ENCODE data around the gene EFCAB14.
"Not testable (repeated sequence)": the region's sequence is repeated elsewhere in the genome, so short reads cannot be mapped to it uniquely, and the experiment has no call there.

Gene EFCAB14

GRCh38 chr1:46686255-46686654, 32.7 kb downstream of the EFCAB14 start:
- no peak for DNase-seq (ENCODE audit: low read depth in 3 of 3)

- DNase-seq (ENCODE audit: low read depth in 3 of 3): no peak
Observed at GRCh38 chr1:46684670-46685069, 34.2 kb downstream of the EFCAB14 start.

DNA sequence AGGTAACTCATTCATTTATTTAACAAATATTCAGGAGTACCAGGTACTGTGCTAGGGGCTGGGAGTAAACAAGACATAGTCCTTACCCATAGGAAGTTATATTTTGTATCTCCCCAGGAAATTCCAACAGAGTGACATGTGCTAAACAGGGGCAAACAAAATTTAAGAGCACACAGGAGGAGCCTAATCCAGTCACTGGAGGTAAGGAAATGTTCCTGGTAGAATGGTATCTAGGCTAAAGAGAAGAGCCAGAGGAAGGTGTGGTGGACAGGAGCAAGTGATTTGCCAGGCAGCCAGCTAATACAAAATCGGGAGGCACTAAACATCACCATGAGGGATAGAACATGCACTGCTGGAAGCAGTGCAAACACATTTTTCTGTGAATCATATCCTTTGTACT, 36.9 kb downstream of the EFCAB14 start:
- no peak for DNase-seq (ENCODE audit: low read depth in 3 of 3)

- DNase-seq (ENCODE audit: low read depth in 3 of 3): no peak
Observed at GRCh38 chr1:46681333-46682034, 37.4 kb downstream of the EFCAB14 start.

GRCh38 chr1:46679789-46680573, 38.9 kb downstream of the EFCAB14 start:
- no peak for DNase-seq (ENCODE audit: low read depth in 3 of 3)

GRCh38 chr1:46677339-46677738, 41.6 kb downstream of the EFCAB14 start:
- no peak for DNase-seq (ENCODE audit: low read depth in 3 of 3)

DNA sequence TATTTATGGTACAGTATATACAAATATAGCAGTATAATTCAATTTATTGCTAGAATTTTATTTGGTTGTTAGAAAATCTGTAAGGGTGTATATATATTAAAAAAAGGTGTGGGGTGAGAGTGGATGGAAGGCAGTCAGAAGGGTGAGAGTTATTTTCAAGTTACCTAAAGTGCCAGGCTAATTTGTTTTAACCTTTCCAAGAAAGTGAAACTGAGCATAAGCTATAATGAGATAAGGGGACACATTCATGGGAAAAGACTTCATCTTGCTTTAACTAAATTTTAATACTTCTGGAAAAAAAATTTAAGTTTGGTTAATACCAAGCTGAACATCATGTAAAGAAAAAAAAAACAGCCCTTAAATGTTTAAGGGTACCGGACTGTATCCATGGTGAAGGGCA, 42.4 kb downstream of the EFCAB14 start:
- DNase-seq (ENCODE audit: low read depth in 3 of 3): no peak

DNA sequence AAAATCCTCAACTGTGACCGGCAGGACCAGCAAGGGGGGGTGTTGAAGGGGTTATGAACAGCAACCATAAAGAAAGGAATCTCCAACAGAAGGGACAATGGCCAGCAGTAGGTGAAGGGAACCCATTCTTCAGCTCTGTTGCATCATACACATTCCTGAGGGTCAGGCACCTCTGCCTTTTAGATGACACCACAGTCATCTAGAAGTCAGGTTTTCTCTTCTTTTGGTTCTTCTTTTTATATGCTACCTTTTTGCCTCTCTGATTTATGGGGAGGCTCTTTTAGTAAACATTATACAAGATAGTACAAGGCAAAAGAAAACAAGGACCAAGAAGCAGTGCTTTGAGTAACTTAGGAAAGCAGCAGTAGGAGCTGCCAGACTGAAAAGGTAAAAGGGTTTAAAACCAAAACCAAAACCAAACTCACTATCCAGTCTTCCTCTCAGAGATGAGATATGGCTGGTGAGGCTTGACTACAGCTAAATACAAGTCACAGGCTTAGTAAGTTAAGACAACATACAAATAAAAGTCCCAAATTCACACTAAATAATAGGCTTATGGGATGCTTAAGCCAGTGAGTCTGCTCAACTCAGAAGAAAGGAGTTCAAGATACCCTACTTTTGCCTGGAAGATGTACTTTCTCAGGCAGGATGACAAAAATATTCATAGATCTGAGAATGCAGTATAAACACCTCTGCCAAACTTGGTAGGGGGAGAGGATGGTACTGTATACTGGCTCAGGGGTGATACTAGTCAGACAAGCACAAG, 43.2 kb downstream of the EFCAB14 start:
- no peak for DNase-seq (ENCODE audit: low read depth in 3 of 3)

- DNase-seq (ENCODE audit: low read depth in 3 of 3): no peak
Observed at GRCh38 chr1:46673749-46674182, 45.1 kb downstream of the EFCAB14 start.

DNA sequence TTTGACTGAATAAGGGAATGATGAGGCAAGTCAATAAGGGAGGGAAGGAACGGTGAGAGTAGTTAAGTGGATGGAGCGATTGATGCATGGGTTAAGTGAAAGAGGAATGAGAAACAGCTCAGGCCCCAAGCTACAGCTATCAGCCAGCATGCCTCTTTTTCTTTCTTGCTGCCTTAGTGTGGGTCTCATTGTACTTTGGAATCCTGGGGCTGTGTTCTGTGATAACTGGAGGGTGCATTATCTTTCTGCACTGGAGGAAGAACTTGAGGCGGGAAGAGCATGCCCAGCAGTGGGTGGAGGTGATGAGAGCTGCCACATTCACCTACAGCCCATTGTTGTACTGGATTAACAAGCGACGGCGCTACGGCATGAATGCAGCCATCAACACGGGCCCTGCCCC, 46.2 kb downstream of the EFCAB14 start:
- DNase-seq (ENCODE audit: low read depth in 3 of 3): no peak

- DNase-seq (ENCODE audit: low read depth in 3 of 3): no peak
Observed at GRCh38 chr1:46671554-46671953, 47.4 kb downstream of the EFCAB14 start, which contains the start of gene TEX38. TSS of gene TEX38 (plus strand) at chr1:46671854. CDS start at chr1:46671935, 81 bp downstream.

- DNase-seq (ENCODE audit: low read depth in 3 of 3): no peak
Observed at GRCh38 chr1:46670134-46670533, 48.8 kb downstream of the EFCAB14 start.

DNA sequence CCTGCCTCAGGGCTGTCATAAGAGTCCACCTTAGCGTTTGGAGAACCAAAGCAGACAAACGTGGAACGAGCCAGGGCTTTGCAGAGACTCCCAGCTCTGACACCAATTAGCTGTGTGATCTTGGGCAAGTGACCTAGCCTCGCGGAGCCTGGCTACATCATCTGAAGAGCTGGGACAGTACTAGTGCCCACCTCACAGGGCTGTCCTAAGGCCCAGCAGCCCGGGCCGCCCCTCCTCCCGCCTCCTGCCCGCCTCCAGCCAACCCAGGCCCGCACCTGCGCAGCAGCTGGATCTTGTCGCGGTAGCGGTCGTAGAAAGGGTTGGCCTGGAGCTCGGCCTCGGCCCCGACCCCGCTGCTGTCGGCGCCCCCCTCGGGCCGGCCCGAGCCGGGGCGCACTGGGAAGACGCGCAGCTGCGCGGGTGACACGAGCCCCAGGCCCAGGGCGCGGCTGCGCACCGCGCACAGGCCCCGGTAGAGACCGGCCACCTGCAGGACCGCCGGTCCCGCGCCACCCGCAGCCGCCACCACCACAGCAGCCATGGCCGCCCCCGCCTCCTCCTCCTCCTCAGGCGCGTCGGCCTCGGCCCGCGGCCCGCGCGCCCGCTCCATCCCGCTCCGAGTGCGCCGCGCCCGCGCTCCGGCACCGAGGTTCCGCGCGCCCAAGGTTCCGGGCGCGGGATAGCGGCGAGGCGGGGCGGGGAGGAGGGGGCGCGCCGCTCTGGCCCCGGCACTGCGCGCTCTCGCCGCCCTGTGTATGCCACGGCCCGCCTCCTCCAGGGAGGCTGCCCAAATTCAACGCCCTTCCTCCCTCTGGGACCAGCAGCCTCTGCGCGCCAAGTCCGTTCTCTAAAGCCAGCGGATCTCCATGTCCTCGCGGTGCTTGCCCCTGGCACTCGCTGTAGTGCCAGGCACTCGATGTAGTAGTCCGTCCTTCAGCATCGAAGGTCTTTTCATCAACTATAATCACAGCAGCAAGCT, 50.8 kb downstream of the EFCAB14 start, which contains the start of gene ATPAF1:
Gene ATPAF1, minus strand, starts transcription at position 583 of the 979 bp plus-strand sequence. Its CDS starts 42 bp downstream, at position 541.
- peak; percentile 34 to 66 (median 51) for DNase-seq (ENCODE audit: low read depth in 3 of 3)

DNA sequence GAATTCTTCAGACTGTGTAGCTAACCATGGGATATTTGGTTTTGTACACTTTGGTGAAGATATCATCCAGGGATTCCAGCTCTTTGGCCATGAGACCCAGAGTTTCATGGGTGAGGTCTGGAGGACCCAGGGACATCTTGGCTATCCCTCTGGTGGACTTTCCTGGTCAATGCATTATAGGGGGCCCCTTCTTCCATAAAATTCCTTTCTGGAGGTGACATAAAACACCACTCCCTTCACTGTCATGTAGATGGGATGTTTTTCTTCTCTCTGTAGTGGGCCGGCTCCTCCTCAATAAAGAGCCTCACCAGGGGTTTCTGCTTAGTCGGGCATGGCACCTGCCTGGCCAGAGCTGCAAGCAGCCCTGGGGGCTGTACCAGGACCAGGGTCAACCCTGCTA, 52.9 kb downstream of the EFCAB14 start:
- no peak for DNase-seq (ENCODE audit: low read depth in 3 of 3)

DNA sequence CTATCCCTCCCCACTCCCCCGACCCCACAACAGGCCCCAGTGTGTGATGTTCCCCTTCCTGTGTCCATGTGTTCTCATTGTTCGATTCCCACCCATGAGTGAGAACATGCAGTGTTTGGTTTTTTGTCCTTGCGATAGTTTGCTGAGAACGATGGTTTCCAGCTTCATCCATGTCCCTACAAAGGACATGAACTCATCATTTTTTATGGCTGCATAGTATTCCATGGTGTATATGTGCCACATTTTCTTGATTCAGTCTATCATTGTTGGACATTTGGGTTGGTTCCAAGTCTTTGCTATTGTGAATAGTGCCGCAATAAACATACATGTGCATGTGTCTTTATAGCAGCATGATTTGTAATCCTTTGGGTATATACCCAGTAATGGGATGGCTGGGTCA, 56.0 kb downstream of the EFCAB14 start:
- DNase-seq (ENCODE audit: low read depth in 3 of 3): not testable (repeated sequence)

GRCh38 chr1:46660116-46660515, 58.8 kb downstream of the EFCAB14 start:
- not testable (repeated sequence) for DNase-seq (ENCODE audit: low read depth in 3 of 3)

DNA sequence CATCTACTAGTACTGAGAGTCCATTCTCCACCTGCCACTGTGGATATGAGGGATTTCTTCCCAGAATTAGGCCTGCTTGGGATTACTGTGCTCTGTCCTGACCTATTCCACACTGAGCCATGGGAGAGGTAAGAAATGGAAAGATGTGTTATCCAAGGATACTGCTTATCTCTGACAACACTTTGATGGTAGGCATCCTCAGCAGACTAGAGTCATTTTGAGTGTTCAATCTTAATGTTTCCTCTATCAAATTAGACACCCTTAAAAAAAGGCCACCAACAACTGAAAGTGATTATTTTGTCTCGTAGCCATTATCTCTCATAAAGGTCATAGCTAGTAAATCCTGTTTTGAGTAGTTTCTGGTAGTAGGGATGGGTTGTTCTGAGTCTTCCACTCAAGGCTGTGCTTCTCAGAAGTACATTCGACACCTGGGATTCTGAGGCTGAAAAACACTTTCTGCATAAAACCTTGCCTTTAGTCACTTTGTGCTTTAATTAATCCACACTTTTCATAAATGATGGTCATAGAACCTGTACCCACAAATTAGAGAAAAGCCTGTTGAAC, 59.5 kb downstream of the EFCAB14 start:
- DNase-seq (ENCODE audit: low read depth in 3 of 3): no peak

DNA sequence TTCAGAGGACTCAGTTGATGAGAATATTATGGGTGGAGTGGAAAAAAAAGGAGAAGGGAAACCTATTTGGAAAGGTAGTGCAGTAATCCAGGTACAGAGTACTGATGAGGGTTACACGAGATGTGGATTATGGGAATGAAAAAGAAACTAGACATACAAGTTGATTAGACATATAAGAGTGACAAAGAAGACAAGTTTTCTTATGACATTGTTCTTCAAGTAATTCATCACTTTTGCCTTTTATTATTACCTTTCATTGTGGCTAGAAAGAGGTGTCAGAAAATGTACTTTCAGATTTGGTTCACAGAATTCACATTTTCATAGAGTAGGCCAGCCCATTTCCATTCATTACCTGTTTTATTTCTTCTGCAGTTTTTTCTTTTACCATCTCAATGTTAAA, 61.1 kb downstream of the EFCAB14 start:
- no peak for DNase-seq (ENCODE audit: low read depth in 3 of 3)

GRCh38 chr1:46656643-46657042, 62.3 kb downstream of the EFCAB14 start:
- DNase-seq (ENCODE audit: low read depth in 3 of 3): no peak

GRCh38 chr1:46655848-46656247, 63.1 kb downstream of the EFCAB14 start:
- DNase-seq (ENCODE audit: low read depth in 3 of 3): no peak

- not testable (repeated sequence) for DNase-seq (ENCODE audit: low read depth in 3 of 3)
Observed at GRCh38 chr1:46654698-46655097, 64.2 kb downstream of the EFCAB14 start.

Data from stimulated activated CD4-positive, alpha-beta T cell treated with anti-CD3 and anti-CD28 coated beads, TNF-alpha, amount 100 ng/mL, for 24 hours (primary cell).